22Rv1 (cell line): ENCODE results near the gene EFCC1.

Experiments used
- H3K27ac ChIP-seq: fragments of 450-650 bp; 2 replicates; pipeline ENCODE4 v1.5.1; 2017
- CTCF ChIP-seq: fragments of 450-650 bp; IDR thresholded peaks from 2 replicates; pipeline ENCODE4 v1.5.1; 2017; ENCODE audit warnings: mild to moderate bottlenecking
- ZFX ChIP-seq: fragments of 450-650 bp; IDR thresholded peaks from 2 replicates; pipeline ENCODE4 v1.6.1; 2017; ENCODE audit warnings: antibody characterized with exemption, borderline replicate concordance

The EFCC1 gene

GRCh38 chr3:129021140-129021551 is 20.0 kb downstream of the EFCC1 start:
- no peak overlapping the region for H3K27ac ChIP-seq
- TF ChIP-seq CTCF (no peak), ZFX (no peak)

DNA sequence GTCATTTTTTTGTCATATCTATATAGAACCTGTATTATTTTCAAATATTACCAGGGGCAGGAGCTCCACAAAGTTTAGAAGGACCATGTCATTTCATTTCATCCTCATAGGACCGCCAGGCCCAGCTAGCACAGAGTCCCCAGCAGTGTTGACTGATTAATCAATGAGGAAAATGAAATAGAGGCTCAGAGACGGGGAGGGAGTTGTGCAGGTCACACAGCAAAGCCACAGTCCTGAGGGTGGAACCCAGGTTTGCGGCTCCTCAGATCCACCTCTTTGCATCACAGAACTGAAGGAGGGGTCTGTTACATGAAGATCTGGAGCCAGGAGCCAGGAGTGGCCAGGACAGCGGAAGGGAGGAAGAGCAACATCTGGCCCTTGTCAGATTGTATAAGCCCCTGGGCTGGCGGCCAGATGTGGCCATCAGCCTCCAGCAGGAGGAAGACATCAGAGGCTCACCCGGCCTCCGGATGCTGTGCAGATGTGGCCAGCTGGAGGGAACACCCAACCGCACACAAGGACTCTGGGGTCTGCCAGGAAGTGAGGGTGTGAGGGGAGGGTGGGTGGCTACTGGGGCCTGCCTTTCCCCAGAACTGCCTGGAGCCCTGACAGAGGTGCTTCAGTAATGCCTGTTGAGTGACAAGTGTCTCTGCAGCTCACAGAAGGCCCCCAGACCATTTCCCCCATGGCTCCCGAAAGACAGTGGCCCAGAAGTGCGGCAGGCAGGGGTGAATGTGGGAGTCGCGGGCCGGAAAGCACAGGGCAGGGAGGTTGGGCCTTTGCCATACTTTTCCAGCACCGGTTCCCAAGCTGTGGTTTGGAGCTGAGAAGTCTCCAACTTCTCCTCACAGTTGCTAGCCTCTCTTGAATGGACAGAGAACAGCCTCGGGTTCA is 21.3 kb downstream of the EFCC1 start:
- TF ChIP-seq ZFX, result no peak
- no peak overlapping the region for H3K27ac ChIP-seq

- H3K27ac ChIP-seq, result no peak overlapping the region
- TF ChIP-seq CTCF, result no peak
- no peak for TF ChIP-seq ZFX
Measured at GRCh38 chr3:129023008-129023358, 21.9 kb downstream of the EFCC1 start.

- no peak overlapping the region for H3K27ac ChIP-seq
- TF ChIP-seq CTCF, result peak; percentile 35
- no peak for TF ChIP-seq ZFX
Measured at GRCh38 chr3:129023909-129024308, 22.8 kb downstream of the EFCC1 start.

GRCh38 chr3:129025108-129025507 is 24.0 kb downstream of the EFCC1 start:
- TF ChIP-seq ZFX (no peak), CTCF (no peak)

GRCh38 chr3:129025691-129026435 is 24.8 kb downstream of the EFCC1 start:
- TF ChIP-seq CTCF (no peak), ZFX (no peak)

More at GRCh38 chr3:129025108-129025507, 24.0 kb downstream of the EFCC1 start:
- H3K27ac ChIP-seq, result no peak overlapping the region

GRCh38 chr3:129026728-129027543 is 25.8 kb downstream of the EFCC1 start:
- H3K27ac ChIP-seq, result no peak overlapping the region
- TF ChIP-seq CTCF, result peak; percentile 98
- no peak for TF ChIP-seq ZFX

More at GRCh38 chr3:129025691-129026435, 24.8 kb downstream of the EFCC1 start:
- no peak overlapping the region for H3K27ac ChIP-seq
